Fibroblast of skin of abdomen (primary cell): ENCODE measurements around the gene IQSEC2.
A peak's percentile ranks its signal among the peaks of the same experiment; 100 is the strongest.

Experiments
- DNase-seq: peaks from one replicate; pipeline ENCODE4 v3.0.0-alpha.2; 2013

The IQSEC2 gene

DNA sequence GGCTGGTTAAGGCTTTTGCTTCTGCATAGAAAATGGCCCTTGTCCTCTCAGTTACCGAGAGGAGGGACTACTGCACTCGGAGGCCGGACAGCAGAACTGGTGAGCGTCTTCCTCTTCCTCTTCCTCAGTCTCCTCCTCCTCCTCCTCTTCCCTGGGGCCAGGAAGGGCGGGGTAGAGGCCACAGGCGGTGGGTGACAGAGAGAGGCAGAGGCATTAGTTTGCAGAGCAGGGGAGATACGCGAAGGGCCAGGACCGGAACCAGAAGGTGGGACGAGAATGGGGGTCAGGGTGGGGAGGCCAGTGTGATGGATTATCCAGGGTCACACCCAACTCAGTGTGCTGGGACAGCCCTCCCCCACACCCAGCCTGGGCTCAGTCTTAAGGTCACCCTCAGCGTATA is 14.5 kb downstream of the IQSEC2 start:
- DNase-seq = no peak

DNA sequence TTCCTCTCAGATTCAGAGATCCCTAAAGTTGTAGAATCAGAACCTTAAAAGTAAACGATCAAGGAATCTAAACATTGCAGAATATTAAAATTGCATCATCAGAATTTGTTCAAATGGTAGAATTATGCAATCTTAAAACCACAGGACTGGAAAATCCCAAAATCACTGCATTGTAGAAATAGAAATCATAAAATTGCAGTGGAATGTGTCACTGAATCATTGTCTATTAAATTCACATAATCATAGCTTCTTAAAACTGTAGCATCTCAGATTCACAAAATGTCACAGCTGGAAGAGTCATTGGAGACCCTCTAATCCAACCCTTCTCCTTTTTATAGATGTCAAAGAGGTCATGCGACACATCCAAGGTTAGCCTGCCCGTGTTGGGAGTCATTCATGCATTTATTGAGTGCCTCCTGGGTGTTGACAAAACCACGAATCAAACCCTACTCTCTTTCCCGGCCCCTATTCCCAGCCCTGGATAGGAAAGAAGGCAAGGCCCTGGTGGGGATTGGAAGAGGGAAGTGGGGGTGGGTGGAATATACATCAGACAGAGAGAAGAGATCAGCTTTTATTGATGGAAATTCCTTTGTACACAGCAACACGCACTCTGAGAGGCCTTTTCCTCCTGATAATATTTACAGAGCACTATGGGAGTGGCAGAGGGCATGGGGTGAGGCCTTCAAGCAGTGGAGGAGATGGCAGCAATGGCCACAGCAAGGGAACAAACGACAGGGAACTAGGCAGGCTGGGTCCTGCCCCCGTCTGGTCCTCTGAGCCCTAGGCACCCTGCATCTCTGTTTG is 15.4 kb downstream of the IQSEC2 start:
- peak; percentile 73 for DNase-seq

DNA sequence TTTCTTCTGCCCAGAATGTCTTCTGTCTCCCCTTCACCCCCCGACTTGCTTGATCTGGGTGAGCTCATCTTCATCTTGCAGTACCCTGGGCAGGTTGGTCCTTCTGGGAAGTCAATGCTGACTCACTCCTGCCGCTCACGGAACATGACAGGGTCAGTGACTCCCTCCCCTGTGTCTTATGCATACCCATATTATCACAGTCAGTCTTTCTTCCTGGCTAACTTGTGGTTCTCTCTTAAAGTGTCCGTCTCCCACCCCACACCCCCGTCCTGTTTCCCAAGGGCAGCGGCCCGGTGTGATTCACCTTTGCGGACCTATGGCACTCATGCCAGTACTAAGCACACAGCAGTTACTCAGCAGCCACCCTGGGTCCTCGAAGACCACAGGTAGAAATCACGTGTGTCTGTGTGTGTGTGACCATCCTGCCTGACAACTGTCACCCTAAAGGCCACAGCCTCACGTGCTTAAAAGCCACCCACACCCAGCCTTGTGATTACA is 17.7 kb downstream of the IQSEC2 start:
- DNase-seq = peak; percentile 67

DNA sequence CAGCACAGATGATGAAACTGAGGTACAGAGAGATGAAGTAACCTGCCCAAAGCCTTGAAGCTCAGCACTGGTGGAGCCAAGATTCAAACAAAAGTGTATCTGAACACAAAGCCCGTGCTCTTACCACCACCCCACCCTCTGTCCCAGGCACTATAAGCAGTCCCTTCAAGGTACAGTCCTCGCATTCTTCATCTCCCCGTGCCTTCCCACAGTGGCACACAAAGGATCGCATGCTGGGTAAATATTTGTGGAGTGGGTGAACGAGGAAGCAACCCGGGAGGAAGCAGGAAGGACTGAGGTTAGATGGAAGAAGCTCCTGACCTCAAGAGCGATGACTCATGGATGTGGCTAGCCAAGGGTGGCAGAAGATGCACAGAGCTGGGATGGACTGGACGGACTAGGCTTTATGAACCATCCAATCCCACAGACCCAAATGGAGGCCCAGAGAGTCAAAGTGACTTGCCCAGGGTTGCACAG is 18.4 kb downstream of the IQSEC2 start:
- DNase-seq = peak; percentile 44

DNA sequence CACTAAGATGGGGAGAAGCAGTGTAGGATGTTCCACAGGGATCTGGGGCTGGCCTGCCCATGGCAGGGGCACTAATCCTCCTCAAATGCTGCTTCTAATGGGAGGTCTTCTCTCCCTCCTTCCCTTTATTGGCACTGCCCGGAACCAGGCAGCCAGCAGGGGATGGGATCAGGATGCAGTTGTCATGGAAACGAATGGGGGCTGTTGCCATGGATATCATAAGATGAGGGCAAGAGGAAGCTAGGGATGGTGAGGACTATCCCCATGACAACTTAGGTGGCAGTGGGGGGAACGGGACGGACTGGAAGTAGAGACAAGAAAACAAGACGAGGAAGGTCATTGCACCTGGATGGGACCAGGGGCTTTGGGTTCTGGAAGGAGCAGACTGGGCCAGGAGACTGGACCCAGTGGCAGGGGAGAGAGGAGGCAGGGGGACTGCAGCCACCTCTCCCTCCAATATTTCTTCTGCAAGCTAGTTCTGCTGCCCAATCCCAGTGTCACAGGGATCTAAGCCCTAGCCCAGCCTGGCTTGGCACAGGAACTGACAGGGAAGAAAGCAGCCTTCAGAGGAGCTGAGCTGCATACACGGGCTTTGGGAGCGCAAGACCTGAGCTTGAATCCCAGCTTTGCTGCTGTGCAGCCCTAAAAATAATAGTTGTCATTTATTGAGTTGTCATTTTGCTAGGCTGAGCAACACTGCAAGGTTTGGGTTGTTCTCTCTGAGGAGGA is 19.0 kb downstream of the IQSEC2 start:
- DNase-seq = no peak

DNA sequence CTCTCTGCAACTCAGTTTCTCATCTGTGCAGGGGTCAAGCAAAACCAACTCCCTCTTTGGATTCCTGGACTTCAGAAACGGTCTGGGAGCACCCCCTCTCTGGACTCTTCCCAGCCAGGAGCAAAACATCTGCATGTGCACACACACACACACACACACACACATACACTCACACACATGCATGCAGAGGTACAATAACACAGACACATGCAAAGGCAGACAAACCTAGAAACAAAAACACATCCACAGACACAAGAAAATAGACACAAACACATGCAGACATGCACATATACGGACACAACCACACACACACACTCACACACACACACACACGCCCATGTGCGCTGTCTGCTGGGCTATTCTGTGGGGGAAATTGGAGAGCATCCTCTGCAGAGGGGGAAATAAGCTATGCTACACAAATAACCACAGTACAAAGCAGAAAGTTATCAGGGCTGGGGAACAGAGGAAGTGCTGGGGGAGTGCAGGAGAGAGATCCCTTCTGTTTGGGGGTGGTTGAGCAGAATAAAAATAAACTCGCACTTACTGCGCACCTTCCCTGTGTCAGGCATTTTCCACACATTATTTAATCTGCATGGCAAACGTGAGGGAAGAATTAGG is 19.9 kb downstream of the IQSEC2 start:
- peak; percentile 21 for DNase-seq

DNA sequence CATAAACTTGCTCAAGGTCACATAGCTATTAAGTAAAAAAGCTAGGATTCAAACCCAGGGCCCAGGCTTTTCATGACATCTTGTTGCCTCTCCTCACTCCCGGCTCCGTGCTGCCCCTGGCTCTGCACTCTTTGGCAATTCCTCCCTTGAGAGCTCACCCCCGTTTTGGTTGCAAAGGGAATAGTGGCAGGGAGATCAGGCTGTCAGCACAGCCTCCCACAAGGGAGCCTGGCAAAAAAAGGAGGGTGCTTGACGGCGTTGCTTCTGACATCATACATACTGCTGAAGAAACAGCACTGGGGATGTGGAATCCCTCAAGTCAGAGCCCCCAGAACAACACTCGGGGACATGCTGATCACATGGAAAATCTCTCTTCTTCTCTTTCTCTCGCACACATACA is 20.5 kb downstream of the IQSEC2 start:
- DNase-seq = no peak

DNA sequence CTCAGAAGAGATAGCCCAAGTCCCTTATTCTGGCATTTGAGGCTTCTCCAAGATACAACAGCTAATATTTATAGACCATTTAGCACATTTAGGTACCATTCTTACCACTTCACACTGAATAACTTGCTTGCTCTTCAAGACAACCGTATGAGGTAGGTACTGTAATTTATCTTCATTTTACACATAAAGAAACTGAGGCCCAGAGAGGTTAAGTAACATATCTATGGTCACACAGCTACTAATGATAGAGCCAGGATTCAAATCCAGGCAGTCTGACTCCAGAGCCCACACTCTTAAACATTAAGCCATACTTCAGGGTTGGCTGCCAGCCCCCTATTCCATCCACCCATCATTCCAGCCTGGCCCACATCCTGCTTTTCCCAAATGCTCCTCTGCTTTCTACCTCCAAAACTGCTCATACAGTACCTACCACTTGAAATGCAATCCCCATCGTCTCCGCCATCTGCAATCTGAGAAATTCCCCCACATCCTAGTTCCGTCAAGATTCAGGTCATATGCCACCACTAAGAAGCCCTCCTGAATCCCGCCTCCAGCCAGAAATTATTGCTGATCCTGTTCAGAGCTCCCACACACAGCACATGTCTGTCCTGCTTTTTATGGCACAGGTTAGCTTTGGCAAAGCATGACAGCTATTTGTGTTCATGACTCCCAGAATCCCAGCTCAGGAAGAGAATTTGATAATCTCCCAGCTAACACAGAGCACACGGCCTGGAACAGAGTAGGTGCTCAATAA is 23.5 kb downstream of the IQSEC2 start:
- no peak for DNase-seq

DNA sequence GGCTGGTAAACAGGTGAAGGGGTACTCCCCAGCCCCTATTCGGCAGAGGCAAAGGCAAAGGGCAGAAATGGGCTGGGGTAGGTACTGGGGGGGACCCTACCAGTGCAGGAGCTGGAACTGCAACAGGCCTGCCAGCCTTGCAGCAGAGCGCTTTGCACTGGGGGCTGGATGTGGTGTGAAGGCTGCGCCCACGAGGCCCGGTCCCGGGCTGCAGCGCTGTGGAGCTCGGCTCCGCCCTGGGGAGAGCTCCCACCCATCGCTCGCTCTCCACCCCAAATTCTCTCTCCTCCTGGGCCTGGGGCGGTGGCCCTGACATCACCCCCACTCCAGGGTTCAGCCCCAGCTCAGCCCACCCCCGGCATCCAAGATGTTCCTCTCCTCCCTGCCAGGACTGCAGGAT is 24.2 kb downstream of the IQSEC2 start:
- no peak for DNase-seq

DNA sequence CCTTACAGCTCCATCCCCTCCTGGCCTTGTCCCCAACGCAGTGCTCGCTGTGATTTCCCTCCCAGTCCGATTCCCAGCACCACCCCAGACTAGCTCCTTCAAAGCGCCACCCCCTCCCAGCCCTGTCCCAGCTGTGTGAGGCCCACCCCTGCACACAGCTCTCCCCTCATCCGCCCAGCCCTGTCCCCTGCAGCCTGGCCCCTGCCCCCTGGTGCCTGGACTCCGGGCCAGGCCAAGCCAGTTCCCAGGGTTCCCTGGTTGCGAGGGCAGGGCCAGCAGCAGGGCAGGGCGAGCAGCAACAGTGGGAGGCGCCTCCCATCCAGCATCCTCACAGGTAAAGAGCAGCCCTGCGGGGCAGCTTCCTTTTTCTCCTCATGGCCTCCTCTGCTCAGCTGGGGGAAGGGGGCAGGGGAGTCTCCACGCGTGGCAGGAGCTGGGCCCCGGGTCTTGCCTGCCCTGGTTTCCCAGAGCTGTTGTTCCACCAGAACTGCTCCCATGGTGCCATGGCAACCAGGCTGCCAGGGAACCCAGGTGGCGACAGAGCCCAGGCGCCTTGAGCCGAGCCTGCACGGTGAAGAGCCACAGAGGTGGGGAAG is 24.8 kb downstream of the IQSEC2 start:
- no peak for DNase-seq

DNA sequence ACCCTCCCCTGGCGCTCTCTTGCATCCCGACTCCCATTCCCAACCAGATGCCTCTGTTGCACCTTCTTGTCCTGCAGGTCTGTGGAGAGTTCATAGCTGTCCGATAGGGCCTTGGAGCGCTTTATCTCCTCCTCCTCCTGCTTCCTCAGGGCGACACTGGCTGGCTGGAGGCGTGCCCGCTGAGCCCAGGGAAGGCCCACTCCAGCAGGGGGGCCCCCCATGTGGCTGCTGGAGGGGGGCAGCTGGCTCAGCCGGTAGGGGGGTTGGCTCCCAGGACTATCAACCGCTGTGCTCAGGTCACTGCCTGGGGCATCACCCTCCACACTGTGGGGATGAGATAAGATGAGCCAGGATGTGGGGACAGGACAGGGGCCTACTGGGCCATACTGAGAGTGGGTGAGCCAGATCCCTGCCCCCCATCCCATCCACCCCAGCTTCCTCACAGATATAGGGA is 25.6 kb downstream of the IQSEC2 start:
- no peak for DNase-seq

DNA sequence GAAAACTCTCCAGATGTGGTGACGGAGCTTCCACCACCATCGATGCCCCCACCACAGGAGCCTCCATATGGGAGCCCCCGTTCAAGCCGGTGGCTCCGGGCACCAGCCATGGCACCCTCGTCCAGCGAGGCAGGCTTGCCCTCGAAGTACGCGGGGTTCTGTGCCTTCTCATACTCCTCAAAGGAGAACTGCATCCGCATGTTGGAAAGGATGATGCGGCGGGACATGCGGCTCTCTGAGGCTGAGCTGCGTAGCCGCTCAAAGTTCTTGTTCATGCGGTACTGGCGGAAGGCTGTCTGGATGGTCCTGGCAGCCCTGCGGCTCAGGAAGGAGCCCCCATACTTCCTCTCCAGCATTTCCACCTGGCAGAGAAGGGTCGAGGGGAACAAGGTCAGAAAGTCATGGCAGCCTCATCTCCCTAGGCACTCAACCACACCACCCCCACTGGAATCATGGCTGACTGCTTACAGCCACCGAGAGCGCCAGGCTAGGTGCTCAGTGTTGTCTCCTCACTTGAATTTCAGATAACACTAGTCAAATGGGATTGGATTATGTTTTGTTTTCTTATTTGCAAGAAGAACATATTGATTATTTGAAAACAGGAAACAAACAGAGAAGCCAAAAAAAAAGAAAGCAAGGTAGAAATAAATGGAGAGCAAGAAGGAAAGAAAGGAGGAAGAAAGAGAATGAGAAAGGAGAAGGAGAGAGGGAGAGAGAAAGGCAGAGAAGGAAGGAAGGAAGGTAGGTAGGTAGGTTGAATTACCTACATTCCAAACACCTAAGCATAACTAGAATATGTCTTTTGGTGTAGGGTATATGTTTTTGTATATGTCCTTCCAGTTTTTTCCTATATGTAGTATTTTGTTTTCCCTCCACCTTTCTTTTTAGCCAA is 26.6 kb downstream of the IQSEC2 start:
- DNase-seq = no peak

DNA sequence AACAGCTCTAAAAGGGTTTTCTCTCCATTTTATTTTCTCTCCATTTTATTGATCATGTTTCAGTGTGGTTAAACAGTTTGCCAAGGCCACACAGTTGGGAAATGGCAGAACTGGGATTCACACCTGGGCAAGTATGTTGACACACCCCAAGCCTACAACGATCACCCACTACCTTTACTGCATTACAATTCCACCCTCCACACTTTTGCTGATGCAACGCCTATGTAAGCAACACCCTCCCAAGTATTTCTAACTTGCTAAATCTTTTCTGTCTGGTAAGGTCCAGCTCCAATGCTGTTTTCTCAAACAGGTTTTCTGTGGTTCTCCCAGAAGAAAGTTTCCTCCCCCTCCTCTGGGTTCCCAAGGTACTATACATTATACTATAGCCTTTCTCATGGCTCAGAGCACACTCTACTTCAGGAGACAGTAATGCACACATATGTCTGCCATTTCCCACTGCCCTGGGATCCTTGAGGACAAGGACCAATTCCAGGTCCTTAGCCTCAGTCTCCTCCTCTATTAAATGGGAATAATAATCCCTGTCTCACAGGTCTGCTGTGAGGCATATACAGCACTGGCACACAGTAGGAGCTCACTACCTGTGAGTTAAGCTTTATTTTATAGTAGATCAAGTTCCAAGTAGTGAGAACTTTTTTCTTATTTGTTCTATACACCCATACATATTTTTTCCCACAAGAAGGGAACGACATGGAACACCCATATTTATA is 27.9 kb downstream of the IQSEC2 start:
- DNase-seq = no peak

DNA sequence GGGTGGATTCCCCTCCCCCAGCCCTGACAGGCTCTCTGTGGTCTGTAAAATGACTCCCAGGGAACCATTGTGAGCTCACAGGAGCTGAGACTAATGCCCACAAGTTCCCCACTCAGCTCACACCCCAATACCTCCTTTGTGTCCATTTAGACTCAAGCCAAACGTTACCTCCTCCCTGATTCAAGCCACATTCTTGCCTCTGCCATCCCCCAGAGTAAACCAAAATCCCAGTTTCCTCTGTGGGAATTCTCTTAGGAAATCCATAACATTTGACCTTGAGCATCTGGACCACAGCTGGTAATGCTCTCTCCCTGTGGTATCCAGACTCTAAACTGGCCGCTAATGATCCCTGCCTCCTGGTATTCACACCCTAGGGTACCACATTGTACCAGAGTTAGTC is 30.1 kb downstream of the IQSEC2 start:
- DNase-seq = peak; percentile 28

DNA sequence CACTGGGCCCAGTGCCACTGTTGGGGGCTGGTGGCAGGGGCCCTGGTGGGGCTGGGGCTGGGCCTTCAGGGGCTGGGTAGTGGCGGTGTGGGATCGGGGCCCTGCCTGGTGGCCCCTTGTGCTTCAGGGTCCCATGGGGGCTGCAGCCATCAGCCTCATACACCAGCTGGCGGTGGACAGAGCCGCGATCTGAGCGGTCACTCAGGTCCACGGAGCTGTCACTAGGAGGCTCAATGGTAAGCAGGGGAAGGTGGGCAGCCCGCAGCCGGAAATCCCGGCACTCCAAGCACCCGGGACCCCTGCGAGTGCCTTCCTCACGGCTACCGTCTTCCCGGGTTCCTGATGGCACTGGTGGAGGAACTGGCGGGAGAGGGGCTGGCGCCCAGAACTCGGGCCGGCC is 30.8 kb downstream of the IQSEC2 start:
- DNase-seq = no peak

DNA sequence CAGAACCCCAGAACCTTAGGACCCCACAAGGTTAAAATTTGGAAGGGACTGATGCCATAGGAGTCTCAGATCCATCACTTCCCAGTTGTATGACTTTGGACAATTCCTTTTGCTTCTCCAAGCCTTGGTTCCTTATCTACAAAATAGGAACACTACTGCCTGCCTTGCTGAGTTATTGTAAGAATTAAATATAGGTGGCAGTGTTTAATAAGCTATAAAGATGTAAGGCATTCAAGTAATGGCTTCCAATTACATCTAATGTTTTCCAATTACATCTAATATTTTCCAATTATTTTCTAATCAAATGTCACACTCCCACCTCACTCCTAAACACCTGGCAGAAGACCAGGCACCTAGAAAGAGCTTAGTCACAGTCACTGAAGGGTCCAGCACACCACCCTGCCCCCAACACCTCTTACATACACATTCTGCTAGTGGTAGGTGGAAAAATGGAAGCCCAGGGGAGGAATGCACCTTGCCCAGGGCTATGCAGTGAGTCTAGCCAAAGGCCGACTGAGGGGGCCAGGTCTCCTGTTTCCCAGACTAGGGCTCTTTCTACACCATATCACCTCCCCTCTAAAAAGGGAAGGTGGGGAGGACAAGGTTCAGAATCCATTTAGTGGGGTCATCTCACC is 31.9 kb downstream of the IQSEC2 start:
- DNase-seq = no peak

DNA sequence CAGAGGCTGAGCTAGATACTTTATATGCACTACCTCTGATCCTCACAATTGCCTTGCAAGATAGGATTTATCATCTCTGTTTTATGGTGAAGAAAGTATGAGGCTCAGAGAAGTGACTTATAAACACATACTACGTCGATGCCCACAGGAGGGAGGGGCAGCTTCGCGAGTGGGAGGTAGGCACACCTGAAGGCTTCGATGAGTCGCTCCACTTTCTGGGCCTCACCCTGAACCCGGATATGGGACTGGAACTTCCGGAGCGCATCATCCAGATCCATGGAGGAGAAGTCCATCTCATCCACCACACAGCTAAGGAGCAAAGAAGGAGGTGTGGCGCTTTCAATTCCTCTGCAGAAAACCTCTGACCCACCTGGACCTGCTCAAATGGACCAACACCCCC is 33.5 kb downstream of the IQSEC2 start:
- DNase-seq = no peak

DNA sequence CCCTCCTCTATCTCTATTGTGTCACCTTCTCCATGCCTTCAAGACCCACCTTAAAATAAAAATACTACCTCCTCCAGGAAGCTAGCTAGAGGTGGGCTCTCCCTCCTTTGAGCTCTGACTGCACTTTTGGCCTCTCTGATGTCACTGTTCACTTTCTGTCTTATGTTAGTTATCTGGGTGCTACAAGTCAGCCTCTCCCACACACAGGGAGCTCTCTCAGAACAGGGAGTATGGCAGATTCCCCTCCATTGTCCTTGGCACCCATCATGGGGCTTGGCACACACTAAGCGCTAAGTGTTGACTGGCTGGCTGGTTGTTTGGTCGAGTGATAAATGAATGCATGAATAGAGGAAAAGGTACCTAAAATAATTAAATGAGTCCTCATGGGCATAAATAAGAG is 35.2 kb downstream of the IQSEC2 start:
- no peak for DNase-seq

DNA sequence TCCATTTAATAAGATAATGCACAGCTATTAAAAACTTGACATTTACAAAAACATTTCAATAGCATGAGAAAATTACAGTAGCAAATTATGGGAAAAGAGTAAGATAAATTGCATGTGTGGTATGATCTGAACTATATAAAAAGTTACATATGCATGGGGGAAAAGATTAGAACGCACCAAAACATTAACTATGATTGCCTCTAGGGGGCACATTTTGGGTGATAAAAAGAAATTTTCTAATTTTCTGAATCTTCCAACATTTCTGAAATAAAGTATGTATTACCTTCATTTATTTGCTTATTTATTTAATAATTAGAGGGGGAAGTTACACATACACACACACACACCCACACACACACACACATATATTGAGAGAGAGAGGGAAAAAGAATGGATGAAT is 36.8 kb downstream of the IQSEC2 start:
- no peak for DNase-seq

DNA sequence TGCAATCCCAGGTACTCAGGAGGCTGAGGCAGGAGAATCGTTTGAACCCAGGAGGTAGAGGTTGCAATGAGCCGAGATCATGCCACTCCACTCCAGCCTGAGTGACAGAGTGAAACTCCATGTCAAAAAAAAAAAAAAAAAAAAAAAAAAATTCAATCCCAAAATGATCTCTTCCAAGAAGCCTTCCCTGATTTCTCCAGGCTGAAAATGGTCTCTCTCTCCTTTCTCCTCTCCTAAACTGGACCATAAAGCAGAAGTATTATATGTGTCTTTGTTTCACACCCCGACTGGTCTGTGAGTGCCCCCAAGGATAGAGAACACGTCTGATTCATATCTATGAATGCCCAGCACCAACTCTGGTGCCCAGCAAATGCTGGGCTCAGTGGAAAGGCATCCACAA is 39.1 kb downstream of the IQSEC2 start:
- no peak for DNase-seq
